Karpas-422 (cell line): Measurements from ENCODE around the gene LZTFL1. TPM values are rescaled to one million over a fixed set of nuclear protein-coding genes. Genes with fewer than 3 reads are reported as not detected.

Experiments
- DNase-seq: peaks from one replicate; pipeline ENCODE4 v3.0.0-alpha.2; 2015
- H2AFZ ChIP-seq: fragments of 200-600 bp; sonication (generic); 2 replicates; pipeline ENCODE4 v1.6.1; 2014; ENCODE audit warnings: antibody characterized with exemption, low read length, mixed read lengths
- H3K27ac ChIP-seq: fragments of 200-600 bp; sonication (generic); 2 replicates; pipeline ENCODE4 v1.5.1; 2014; ENCODE audit warnings: mild to moderate bottlenecking, low read length, moderate library complexity
- H3K27me3 ChIP-seq: fragments of 200-600 bp; sonication (generic); 2 replicates; pipeline ENCODE4 v1.6.1; 2014; ENCODE audit warnings: low read length, mixed read lengths
- H3K36me3 ChIP-seq: fragments of 200-600 bp; sonication (generic); 2 replicates; pipeline ENCODE4 v1.6.1; 2014; ENCODE audit warnings: low read length, mixed read lengths; ENCODE audit not compliant: insufficient read depth
- H3K4me1 ChIP-seq: fragments of 200-600 bp; sonication (generic); 2 replicates; pipeline ENCODE4 v1.6.1; 2014; ENCODE audit warnings: mild to moderate bottlenecking, low read length, mixed read lengths
- H3K4me2 ChIP-seq: fragments of 200-600 bp; sonication (generic); 2 replicates; pipeline ENCODE4 v1.6.1; 2014; ENCODE audit warnings: low read length, low read depth, mild to moderate bottlenecking; ENCODE audit not compliant: poor library complexity, severe bottlenecking
- H3K4me3 ChIP-seq: fragments of 200-600 bp; sonication (generic); 2 replicates; pipeline ENCODE4 v1.5.1; 2014; ENCODE audit warnings: mild to moderate bottlenecking, antibody characterized with exemption, low read length, mixed read lengths
- H3K79me2 ChIP-seq: fragments of 200-600 bp; sonication (generic); 2 replicates; pipeline ENCODE4 v1.6.1; 2014; ENCODE audit warnings: mild to moderate bottlenecking, low read length, mixed read lengths
- H3K9ac ChIP-seq: fragments of 200-600 bp; sonication (generic); 2 replicates; pipeline ENCODE4 v1.6.0; 2014; ENCODE audit warnings: low read length
- H3K9me2 ChIP-seq: fragments of 200-600 bp; sonication (generic), shearing (Covaris generic); replicated peaks from 2 replicates; pipeline ENCODE4 v1.6.0; 2014; ENCODE audit warnings: mild to moderate bottlenecking, low read length, moderate library complexity; ENCODE audit not compliant: insufficient read depth
- H3K9me3 ChIP-seq: fragments of 300-700, 200-600 bp; sonication (generic); 2 replicates; pipeline ENCODE4 v1.6.1; 2014; ENCODE audit warnings: low read length, mixed read lengths
- H4K20me1 ChIP-seq: fragments of 200-600 bp; sonication (generic); 2 replicates; pipeline ENCODE4 v1.6.1; 2014; ENCODE audit warnings: mild to moderate bottlenecking, antibody characterized with exemption, low read length, low read depth; ENCODE audit not compliant: insufficient read depth
- total RNA-seq: library from RNA; depleted of rRNA; stranded (reverse); fragments of >200 nt; shearing (Covaris generic); gene quantifications from 2 replicates; pipeline ENCODE4 v1.2.3, GENCODE V29; 2014; ENCODE audit warnings: low replicate concordance

The LZTFL1 gene
- total RNA-seq, 1 experiment from 2014 or later: 4.9 TPM

- H2AFZ ChIP-seq: no peak overlapping the region
- H3K27me3 ChIP-seq: no peaks in the 10 kb centered on the region
- H3K27ac ChIP-seq: no peak overlapping the region
- H3K9ac ChIP-seq: no peak overlapping the region
- H3K4me2 ChIP-seq: no peak overlapping the region
- H3K36me3 ChIP-seq: no peaks in the 10 kb centered on the region
- H3K4me3 ChIP-seq: no peak overlapping the region
- H4K20me1 ChIP-seq: no peaks in the 10 kb centered on the region
- H3K9me2 ChIP-seq: no peaks in the 10 kb centered on the region
- no peaks in the 10 kb centered on the region for H3K4me1 ChIP-seq
- no peaks in the 10 kb centered on the region for H3K9me3 ChIP-seq
- no peaks in the 10 kb centered on the region for H3K79me2 ChIP-seq
- DNase-seq: no peak
These were observed 25.4 kb downstream of the LZTFL1 start for GRCh38 chr3:45816544-45816943.

GRCh38 chr3:45814322-45814721 lies 27.6 kb downstream of the LZTFL1 start:
- H3K9me2 ChIP-seq: no peaks in the 10 kb centered on the region
- H3K9me3 ChIP-seq: no peaks in the 10 kb centered on the region
- H3K36me3 ChIP-seq: no peaks in the 10 kb centered on the region
- H3K79me2 ChIP-seq: no peaks in the 10 kb centered on the region
- H3K27me3 ChIP-seq: no peaks in the 10 kb centered on the region
- no peak overlapping the region for H2AFZ ChIP-seq
- no peak overlapping the region for H3K4me2 ChIP-seq
- no peak overlapping the region for H3K27ac ChIP-seq
- H4K20me1 ChIP-seq: no peaks in the 10 kb centered on the region
- H3K4me3 ChIP-seq: no peak overlapping the region
- no peak for DNase-seq
- H3K9ac ChIP-seq: no peak overlapping the region
- no peaks in the 10 kb centered on the region for H3K4me1 ChIP-seq

- H4K20me1 ChIP-seq: no peaks in the 10 kb centered on the region
These were observed 34.0 kb downstream of the LZTFL1 start for GRCh38 chr3:45807681-45808540.

GRCh38 chr3:45807133-45807532 lies 34.8 kb downstream of the LZTFL1 start:
- no peaks in the 10 kb centered on the region for H3K27me3 ChIP-seq
- no peak overlapping the region for H3K9ac ChIP-seq
- H3K9me3 ChIP-seq: no peaks in the 10 kb centered on the region
- H3K4me3 ChIP-seq: no peak overlapping the region
- no peak overlapping the region for H3K27ac ChIP-seq
- H3K9me2 ChIP-seq: no peaks in the 10 kb centered on the region
- H3K4me1 ChIP-seq: no peaks in the 10 kb centered on the region
- no peak for DNase-seq
- H3K36me3 ChIP-seq: no peaks in the 10 kb centered on the region
- H3K4me2 ChIP-seq: no peak overlapping the region
- H3K79me2 ChIP-seq: no peaks in the 10 kb centered on the region
- no peaks in the 10 kb centered on the region for H4K20me1 ChIP-seq
- H2AFZ ChIP-seq: no peak overlapping the region

More at GRCh38 chr3:45807681-45808540, 34.0 kb downstream of the LZTFL1 start:
- Histone ChIP-seq H3K36me3 (no peaks in the 10 kb centered on the region), H3K4me2 (no peak overlapping the region), H3K9me3 (no peaks in the 10 kb centered on the region), H3K27ac (no peak overlapping the region), H3K27me3 (no peaks in the 10 kb centered on the region), H3K4me1 (no peaks in the 10 kb centered on the region), H3K79me2 (no peaks in the 10 kb centered on the region), H3K4me3 (no peak overlapping the region), H2AFZ (no peak overlapping the region), H3K9ac (no peak overlapping the region), H3K9me2 (no peaks in the 10 kb centered on the region)
- no peak for DNase-seq

GRCh38 chr3:45806072-45806471 lies 35.8 kb downstream of the LZTFL1 start:
- no peak for DNase-seq
- Histone ChIP-seq H3K36me3 (no peaks in the 10 kb centered on the region), H4K20me1 (no peaks in the 10 kb centered on the region), H2AFZ (no peak overlapping the region), H3K4me1 (no peaks in the 10 kb centered on the region), H3K9ac (no peak overlapping the region), H3K27ac (no peak overlapping the region), H3K27me3 (no peaks in the 10 kb centered on the region), H3K79me2 (no peaks in the 10 kb centered on the region), H3K9me3 (no peaks in the 10 kb centered on the region), H3K4me2 (no peak overlapping the region), H3K4me3 (no peak overlapping the region), H3K9me2 (no peaks in the 10 kb centered on the region)

GRCh38 chr3:45803252-45803935 lies 38.5 kb downstream of the LZTFL1 start:
- no peaks in the 10 kb centered on the region for H3K36me3 ChIP-seq

GRCh38 chr3:45802146-45802545 lies 39.8 kb downstream of the LZTFL1 start:
- Histone ChIP-seq H3K4me2 (no peak overlapping the region), H3K4me3 (no peak overlapping the region), H3K9me3 (no peaks in the 10 kb centered on the region), H3K36me3 (no peaks in the 10 kb centered on the region), H3K27me3 (no peaks in the 10 kb centered on the region), H3K9ac (no peak overlapping the region), H2AFZ (no peak overlapping the region), H3K79me2 (no peaks in the 10 kb centered on the region), H4K20me1 (no peaks in the 10 kb centered on the region), H3K27ac (no peak overlapping the region), H3K9me2 (no peaks in the 10 kb centered on the region), H3K4me1 (no peaks in the 10 kb centered on the region)
- no peak for DNase-seq

More at GRCh38 chr3:45803252-45803935, 38.5 kb downstream of the LZTFL1 start:
- Histone ChIP-seq H3K79me2 (no peaks in the 10 kb centered on the region), H3K9me3 (no peaks in the 10 kb centered on the region), H3K4me1 (no peaks in the 10 kb centered on the region), H3K4me2 (no peak overlapping the region), H3K4me3 (no peak overlapping the region), H4K20me1 (no peaks in the 10 kb centered on the region), H3K9me2 (no peaks in the 10 kb centered on the region), H3K27ac (no peak overlapping the region), H3K9ac (no peak overlapping the region), H2AFZ (no peak overlapping the region), H3K27me3 (no peaks in the 10 kb centered on the region)
- no peak for DNase-seq

- Histone ChIP-seq H3K9ac (no peak overlapping the region), H3K4me2 (no peak overlapping the region), H3K27me3 (no peaks in the 10 kb centered on the region), H4K20me1 (no peaks in the 10 kb centered on the region), H3K9me3 (no peaks in the 10 kb centered on the region), H3K4me3 (no peak overlapping the region), H3K27ac (no peak overlapping the region), H2AFZ (no peak overlapping the region), H3K9me2 (no peaks in the 10 kb centered on the region), H3K36me3 (no peaks in the 10 kb centered on the region), H3K4me1 (no peaks in the 10 kb centered on the region), H3K79me2 (no peaks in the 10 kb centered on the region)
- no peak for DNase-seq
These were observed 41.3 kb downstream of the LZTFL1 start for GRCh38 chr3:45800611-45801010.
